Ectodermal cell (in vitro differentiated cells): ENCODE results near the gene ANO7.

Source experiments
- H3K27ac ChIP-seq: 2 replicates; pipeline ENCODE4 v1.7.0; 2013; ENCODE audit warnings: mild to moderate bottlenecking, low read depth, low read length; ENCODE audit not compliant: insufficient read depth, poor library complexity, severe bottlenecking
- H3K27me3 ChIP-seq: 2 replicates; pipeline ENCODE4 v1.7.0; 2013; ENCODE audit warnings: mild to moderate bottlenecking, low read length; ENCODE audit not compliant: insufficient read depth, control insufficient read depth, poor library complexity, severe bottlenecking
- H3K36me3 ChIP-seq: one replicate; pipeline ENCODE4 v1.7.0; 2013; ENCODE audit warnings: low read length; ENCODE audit not compliant: control insufficient read depth, insufficient read depth
- H3K4me1 ChIP-seq: one replicate; pipeline ENCODE4 v1.7.0; 2013; ENCODE audit warnings: low read length; ENCODE audit not compliant: control insufficient read depth, insufficient read depth
- H3K4me3 ChIP-seq: 2 replicates; pipeline ENCODE4 v1.7.0; 2013; ENCODE audit warnings: low read depth, low read length, control low read depth; ENCODE audit not compliant: insufficient read depth
- H3K9me3 ChIP-seq: 2 replicates; pipeline ENCODE4 v1.7.0; 2013; ENCODE audit warnings: mild to moderate bottlenecking, low read length, moderate library complexity; ENCODE audit not compliant: control insufficient read depth
- WGBS, 2 experiments: methylation state at CpG; one replicate each; pipeline ENCODE4 v1.1.7; 2013; ENCODE audit warnings: missing lambda C conversion rate in 2 of 2; 5-methylcytosine and 5-hydroxymethylcytosine counted together

ANO7 gene

GRCh38 chr2:241217320-241218031 lies 29.0 kb downstream of the ANO7 start:
- peak overlapping the region; percentile 69 for H3K27ac ChIP-seq
- 3% methylated on average over 57 to 64 of the region's 77 CpGs for WGBS, 2 experiments

DNA sequence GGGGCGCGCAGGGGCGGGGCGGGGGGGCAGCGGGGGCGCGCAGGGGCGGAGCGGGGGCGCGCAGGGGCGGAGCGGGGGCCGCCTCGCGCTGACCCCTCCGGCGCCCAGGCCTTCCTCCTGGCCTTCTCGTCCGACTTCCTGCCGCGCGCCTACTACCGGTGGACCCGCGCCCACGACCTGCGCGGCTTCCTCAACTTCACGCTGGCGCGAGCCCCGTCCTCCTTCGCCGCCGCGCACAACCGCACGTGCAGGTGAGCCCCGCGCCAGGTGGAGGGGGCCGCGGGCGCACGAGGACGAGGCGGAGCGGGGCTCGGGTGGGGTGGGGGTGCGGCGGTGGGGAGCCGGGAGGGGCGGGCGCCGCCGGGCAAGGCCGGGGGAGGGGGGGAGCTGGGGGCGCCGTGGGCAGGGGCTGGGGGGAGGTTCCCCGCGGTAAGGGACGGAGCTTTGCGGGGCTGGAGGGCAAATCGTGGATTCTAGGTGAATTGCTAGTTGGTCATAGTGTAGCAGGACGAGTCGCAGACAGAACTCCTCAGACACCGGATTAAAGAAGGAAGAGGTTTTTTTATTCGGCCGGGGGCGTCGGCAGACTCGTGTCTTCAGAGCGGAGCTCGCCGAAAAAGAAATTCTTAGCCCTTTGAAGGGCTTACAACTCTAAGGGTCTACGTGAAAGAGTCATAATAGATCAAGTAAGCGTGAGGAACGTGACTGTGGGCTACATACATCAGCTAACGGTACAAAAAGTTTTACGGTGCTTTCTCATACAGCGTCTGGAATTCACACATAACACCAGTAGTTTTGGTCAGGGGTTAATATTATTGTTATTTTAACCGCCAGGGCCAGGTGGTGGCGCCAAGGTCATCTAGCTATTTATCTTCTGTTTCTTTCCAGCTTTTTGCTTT lies 29.9 kb downstream of the ANO7 start:
- WGBS, 2 experiments = 1% methylated on average over 78 to 81 of the region's 83 CpGs
- Histone ChIP-seq H3K27me3 (peaks cover 3% of the 10 kb centered on the region), H3K36me3 (no peaks in the 10 kb centered on the region), H3K27ac (no peak overlapping the region), H3K4me3 (peak overlapping the region; percentile 50), H3K9me3 (peaks cover 2% of the 10 kb centered on the region), H3K4me1 (peaks cover 14% of the 10 kb centered on the region)

More at GRCh38 chr2:241217320-241218031, 29.0 kb downstream of the ANO7 start:
- H3K4me3 ChIP-seq = peak overlapping the region; percentile 40
- peaks cover 3% of the 10 kb centered on the region for H3K27me3 ChIP-seq
- peaks cover 14% of the 10 kb centered on the region for H3K4me1 ChIP-seq
- peaks cover 2% of the 10 kb centered on the region for H3K9me3 ChIP-seq
- H3K36me3 ChIP-seq = no peaks in the 10 kb centered on the region

DNA sequence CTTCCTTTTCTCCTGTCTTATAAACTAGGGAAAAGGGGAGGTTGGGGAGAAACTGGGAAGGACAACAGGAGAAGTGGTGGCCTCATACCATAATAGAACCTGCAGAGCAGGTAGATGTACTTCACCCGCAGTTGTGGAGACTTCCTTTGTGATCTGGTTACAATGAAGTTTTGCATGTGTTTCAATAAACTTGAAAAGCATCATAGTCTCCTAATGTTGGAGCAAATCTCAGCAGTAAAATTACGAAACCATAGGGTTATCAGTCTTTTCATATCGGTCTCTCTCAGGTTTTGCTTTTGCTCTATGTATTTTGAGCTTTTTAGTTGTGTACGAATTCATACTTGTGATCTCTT lies 30.5 kb downstream of the ANO7 start:
- Histone ChIP-seq H3K4me1 (peaks cover 16% of the 10 kb centered on the region), H3K9me3 (peaks cover 2% of the 10 kb centered on the region), H3K27ac (no peak overlapping the region), H3K4me3 (peak overlapping the region; percentile 50), H3K27me3 (peaks cover 3% of the 10 kb centered on the region), H3K36me3 (no peaks in the 10 kb centered on the region)
- 63 to 65% methylated on average over 3 of the region's 4 CpGs for WGBS, 2 experiments

DNA sequence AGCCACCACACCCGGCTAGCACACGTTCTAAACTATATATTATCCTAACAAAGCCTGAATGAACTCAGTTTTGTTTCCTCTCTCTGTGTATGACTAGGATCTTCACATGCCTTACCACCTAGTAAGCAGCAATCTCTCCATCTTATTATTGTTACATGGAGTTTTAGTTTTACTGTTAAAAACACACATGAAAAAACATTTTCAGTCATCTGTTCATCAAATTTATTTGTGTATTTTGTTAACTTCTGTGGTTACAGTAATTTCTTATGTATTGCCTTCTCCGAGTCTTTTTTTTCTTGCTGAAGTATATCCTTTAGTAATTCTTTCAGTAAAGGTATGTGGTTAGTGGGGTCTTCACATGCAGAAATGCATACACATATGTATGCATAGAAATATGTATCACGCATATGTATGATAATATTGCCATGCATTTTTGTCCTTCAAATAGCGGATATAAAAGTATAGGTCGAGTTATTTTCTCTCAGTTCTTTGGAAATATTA lies 31.4 kb downstream of the ANO7 start:
- 90 to 94% methylated on average over 5 to 6 of the region's 6 CpGs for WGBS, 2 experiments
- no peak overlapping the region for H3K27ac ChIP-seq
- H3K36me3 ChIP-seq = no peaks in the 10 kb centered on the region
- peaks cover 3% of the 10 kb centered on the region for H3K27me3 ChIP-seq
- H3K4me3 ChIP-seq = no peak overlapping the region
- peaks cover 2% of the 10 kb centered on the region for H3K9me3 ChIP-seq
- peaks cover 21% of the 10 kb centered on the region for H3K4me1 ChIP-seq

- Histone ChIP-seq H3K27me3 (peaks cover 3% of the 10 kb centered on the region), H3K36me3 (peaks cover 4% of the 10 kb centered on the region), H3K9me3 (peaks cover 2% of the 10 kb centered on the region), H3K4me1 (peaks cover 7% of the 10 kb centered on the region), H3K27ac (no peak overlapping the region), H3K4me3 (no peak overlapping the region)
- WGBS, 2 experiments = 84% methylated on average over 23 of the region's 23 CpGs
These were observed 34.9 kb downstream of the ANO7 start for GRCh38 chr2:241223211-241224017.

DNA sequence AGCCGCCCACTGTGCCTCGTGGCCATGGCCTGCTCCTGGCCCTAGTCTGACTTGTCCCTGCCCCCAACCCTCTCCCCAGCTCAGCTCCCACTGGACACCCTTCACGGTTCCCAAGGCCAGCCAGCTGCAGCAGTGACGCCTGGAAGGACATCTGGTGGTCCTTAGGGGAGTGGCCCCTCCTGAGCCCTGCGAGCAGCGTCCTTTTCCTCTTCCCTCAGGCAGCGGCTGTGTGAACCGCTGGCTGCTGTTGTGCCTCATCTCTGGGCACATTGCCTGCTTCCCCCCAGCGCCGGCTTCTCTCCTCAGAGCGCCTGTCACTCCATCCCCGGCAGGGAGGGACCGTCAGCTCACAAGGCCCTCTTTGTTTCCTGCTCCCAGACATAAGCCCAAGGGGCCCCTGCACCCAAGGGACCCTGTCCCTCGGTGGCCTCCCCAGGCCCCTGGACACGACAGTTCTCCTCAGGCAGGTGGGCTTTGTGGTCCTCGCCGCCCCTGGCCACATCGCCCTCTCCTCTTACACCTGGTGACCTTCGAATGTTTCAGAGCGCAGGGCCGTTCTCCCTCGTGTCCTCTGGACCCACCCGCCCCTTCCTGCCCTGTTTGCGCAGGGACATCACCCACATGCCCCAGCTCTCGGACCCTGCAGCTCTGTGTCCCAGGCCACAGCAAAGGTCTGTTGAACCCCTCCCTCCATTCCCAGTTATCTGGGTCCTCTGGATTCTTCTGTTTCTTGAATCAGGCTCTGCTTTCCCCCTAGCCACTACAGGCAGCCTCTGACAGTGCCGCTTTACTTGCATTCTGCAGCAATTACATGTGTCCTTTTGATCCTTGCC lies 35.8 kb downstream of the ANO7 start:
- WGBS, 2 experiments = 77 to 79% methylated on average over 26 of the region's 26 CpGs

GRCh38 chr2:241224851-241225438 lies 36.5 kb downstream of the ANO7 start:
- WGBS, 2 experiments = 89 to 91% methylated on average over 8 of the region's 8 CpGs
- H3K27me3 ChIP-seq = no peaks in the 10 kb centered on the region
- H3K27ac ChIP-seq = no peak overlapping the region
- H3K36me3 ChIP-seq = peaks cover 12% of the 10 kb centered on the region
- H3K9me3 ChIP-seq = no peaks in the 10 kb centered on the region
- H3K4me3 ChIP-seq = no peak overlapping the region
- peaks cover 7% of the 10 kb centered on the region for H3K4me1 ChIP-seq

More for the DNA sequence above, 35.8 kb downstream of the ANO7 start:
- H3K9me3 ChIP-seq = peaks cover 2% of the 10 kb centered on the region
- H3K36me3 ChIP-seq = peaks cover 8% of the 10 kb centered on the region
- no peak overlapping the region for H3K27ac ChIP-seq
- H3K4me3 ChIP-seq = no peak overlapping the region
- peaks cover 7% of the 10 kb centered on the region for H3K4me1 ChIP-seq
- no peaks in the 10 kb centered on the region for H3K27me3 ChIP-seq

GRCh38 chr2:241225545-241225944 lies 37.1 kb downstream of the ANO7 start:
- peaks cover 7% of the 10 kb centered on the region for H3K4me1 ChIP-seq
- peaks cover 18% of the 10 kb centered on the region for H3K36me3 ChIP-seq
- H3K9me3 ChIP-seq = no peaks in the 10 kb centered on the region
- H3K27ac ChIP-seq = no peak overlapping the region
- 92 to 95% methylated on average over 16 of the region's 16 CpGs for WGBS, 2 experiments
- no peak overlapping the region for H3K4me3 ChIP-seq
- H3K27me3 ChIP-seq = no peaks in the 10 kb centered on the region

- no peak overlapping the region for H3K27ac ChIP-seq
- H3K9me3 ChIP-seq = no peaks in the 10 kb centered on the region
- 95 to 97% methylated on average over 16 of the region's 16 CpGs for WGBS, 2 experiments
- H3K4me1 ChIP-seq = peaks cover 7% of the 10 kb centered on the region
- H3K27me3 ChIP-seq = no peaks in the 10 kb centered on the region
- H3K36me3 ChIP-seq = peaks cover 21% of the 10 kb centered on the region
- H3K4me3 ChIP-seq = no peak overlapping the region
These were observed 37.5 kb downstream of the ANO7 start for GRCh38 chr2:241225983-241226382.
